Loucy (cell line): ENCODE data around the gene RASGEF1B.

Experiments
- H2AFZ ChIP-seq: fragments of 200-600 bp; sonication (generic); 2 replicates; pipeline ENCODE4 v1.6.0; 2016; ENCODE audit warnings: antibody characterized with exemption, mild to moderate bottlenecking, low read length, moderate library complexity
- H3F3A ChIP-seq: fragments of 200-600 bp; 2 replicates; pipeline ENCODE4 v1.6.0; 2016; ENCODE audit warnings: antibody characterized with exemption, low read depth, mild to moderate bottlenecking
- H3K27me3 ChIP-seq: fragments of 200-600 bp; sonication (generic); 2 replicates; pipeline ENCODE4 v1.6.1; 2014; ENCODE audit warnings: low read length, mild to moderate bottlenecking; ENCODE audit not compliant: insufficient read depth, poor library complexity, severe bottlenecking
- H3K36me3 ChIP-seq: fragments of 200-600 bp; sonication (generic); 2 replicates; pipeline ENCODE4 v1.6.1; 2016; ENCODE audit warnings: low read length; ENCODE audit not compliant: insufficient read depth
- H3K4me1 ChIP-seq: fragments of 200-600 bp; sonication (generic); 2 replicates; pipeline ENCODE4 v1.5.1; 2014; ENCODE audit warnings: low read length, mild to moderate bottlenecking; ENCODE audit not compliant: insufficient read depth, poor library complexity, severe bottlenecking
- H3K4me2 ChIP-seq: fragments of 200-600 bp; sonication (generic); 2 replicates; pipeline ENCODE4 v1.6.0; 2014; ENCODE audit warnings: antibody characterized with exemption, low read length, low read depth, mild to moderate bottlenecking; ENCODE audit not compliant: poor library complexity, severe bottlenecking
- H3K4me3 ChIP-seq: fragments of 200-600 bp; sonication (generic); 2 replicates; pipeline ENCODE4 v1.5.1; 2014; ENCODE audit warnings: low read length, mild to moderate bottlenecking, mixed read lengths; ENCODE audit not compliant: poor library complexity, severe bottlenecking
- H3K79me2 ChIP-seq: fragments of 200-600 bp; sonication (generic); 2 replicates; pipeline ENCODE4 v1.6.1; 2014; ENCODE audit warnings: low read length; ENCODE audit not compliant: insufficient read depth
- H3K9ac ChIP-seq: fragments of 200-600 bp; sonication (generic); 2 replicates; pipeline ENCODE4 v1.6.0; 2014; ENCODE audit warnings: mild to moderate bottlenecking, low read depth, low read length, moderate library complexity; ENCODE audit not compliant: poor library complexity, severe bottlenecking
- H3K9me2 ChIP-seq: fragments of 200-600 bp; sonication (generic); replicated peaks from 2 replicates; pipeline ENCODE4 v1.6.1; 2016; ENCODE audit warnings: low read depth, low read length, mixed read lengths
- H3K9me3 ChIP-seq: fragments of 200-600 bp; sonication (generic); 2 replicates; pipeline ENCODE4 v1.6.1; 2014; ENCODE audit warnings: mild to moderate bottlenecking, antibody characterized with exemption, low read length, low read depth; ENCODE audit not compliant: insufficient read depth
- H4K20me1 ChIP-seq: fragments of 200-600 bp; sonication (generic); 2 replicates; pipeline ENCODE4 v1.6.0; 2014; ENCODE audit warnings: antibody characterized with exemption, low read length, mild to moderate bottlenecking; ENCODE audit not compliant: insufficient read depth, poor library complexity, severe bottlenecking
- EZH2phosphoT487 ChIP-seq: fragments of 200-600 bp; IDR thresholded peaks from 2 replicates; pipeline ENCODE4 v1.6.1; 2018; ENCODE audit warnings: antibody characterized with exemption, mild to moderate bottlenecking, moderate library complexity, borderline replicate concordance
- TF ChIP-seq, protein P1 (sequence below): fragments of 200-600 bp; sonication (generic); conservative IDR thresholded peaks from 2 replicates; pipeline ENCODE4 v1.5.1; 2014; ENCODE audit warnings: mild to moderate bottlenecking, antibody characterized with exemption, low read length

Gene RASGEF1B

DNA sequence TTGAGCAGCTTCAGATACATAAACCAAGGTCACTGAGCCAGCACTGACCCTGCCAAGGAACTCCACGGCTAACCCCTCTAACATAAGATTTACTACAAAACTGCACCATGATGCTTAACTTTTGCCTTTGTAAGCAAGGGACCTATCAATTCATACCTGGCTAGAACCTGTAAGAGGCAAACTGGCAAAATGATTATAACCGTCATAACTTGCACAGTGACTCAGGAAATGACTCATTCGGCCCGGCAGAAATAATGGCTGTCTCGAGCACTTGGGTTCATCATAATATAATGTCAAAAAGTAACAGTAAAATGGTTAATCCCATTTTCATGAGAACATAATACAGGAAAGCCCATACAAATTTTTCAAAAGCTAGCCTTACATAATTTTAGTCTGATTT, 17.2 kb downstream of the RASGEF1B start:
- H4K20me1 ChIP-seq = no peaks in the 10 kb centered on the region
- TF ChIP-seq, protein P1, sequence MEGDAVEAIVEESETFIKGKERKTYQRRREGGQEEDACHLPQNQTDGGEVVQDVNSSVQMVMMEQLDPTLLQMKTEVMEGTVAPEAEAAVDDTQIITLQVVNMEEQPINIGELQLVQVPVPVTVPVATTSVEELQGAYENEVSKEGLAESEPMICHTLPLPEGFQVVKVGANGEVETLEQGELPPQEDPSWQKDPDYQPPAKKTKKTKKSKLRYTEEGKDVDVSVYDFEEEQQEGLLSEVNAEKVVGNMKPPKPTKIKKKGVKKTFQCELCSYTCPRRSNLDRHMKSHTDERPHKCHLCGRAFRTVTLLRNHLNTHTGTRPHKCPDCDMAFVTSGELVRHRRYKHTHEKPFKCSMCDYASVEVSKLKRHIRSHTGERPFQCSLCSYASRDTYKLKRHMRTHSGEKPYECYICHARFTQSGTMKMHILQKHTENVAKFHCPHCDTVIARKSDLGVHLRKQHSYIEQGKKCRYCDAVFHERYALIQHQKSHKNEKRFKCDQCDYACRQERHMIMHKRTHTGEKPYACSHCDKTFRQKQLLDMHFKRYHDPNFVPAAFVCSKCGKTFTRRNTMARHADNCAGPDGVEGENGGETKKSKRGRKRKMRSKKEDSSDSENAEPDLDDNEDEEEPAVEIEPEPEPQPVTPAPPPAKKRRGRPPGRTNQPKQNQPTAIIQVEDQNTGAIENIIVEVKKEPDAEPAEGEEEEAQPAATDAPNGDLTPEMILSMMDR = no peak
- no peak for TF ChIP-seq EZH2phosphoT487

DNA sequence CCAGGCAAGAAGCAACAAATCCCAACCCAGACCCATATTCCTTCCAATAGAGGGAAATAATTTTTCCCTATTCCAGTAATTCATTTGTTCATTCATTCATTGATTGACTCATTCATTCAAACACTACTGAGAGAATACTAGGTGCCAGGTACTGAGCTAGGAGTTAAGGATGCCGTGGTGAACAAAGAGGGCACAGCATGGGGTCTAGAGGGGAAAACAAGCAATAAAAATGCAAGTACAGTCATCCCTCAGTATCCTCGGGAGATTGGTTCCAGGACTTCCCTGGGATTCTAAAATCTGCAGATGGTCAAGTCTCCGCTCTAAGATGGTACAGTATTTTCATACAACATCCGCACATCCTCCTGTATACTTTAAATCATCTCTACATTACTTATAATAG, 18.7 kb downstream of the RASGEF1B start:
- H3K4me2 ChIP-seq = no peak overlapping the region
- no peaks in the 10 kb centered on the region for H3K9me2 ChIP-seq
- no peaks in the 10 kb centered on the region for H3K27me3 ChIP-seq
- no peaks in the 10 kb centered on the region for H3K79me2 ChIP-seq
- H3K36me3 ChIP-seq = peaks cover 18% of the 10 kb centered on the region; the same call in 1 of the 2 replicates
- TF ChIP-seq EZH2phosphoT487 = no peak
- TF ChIP-seq, protein P1 = no peak
- no peak overlapping the region for H3K4me3 ChIP-seq
- H3F3A ChIP-seq = no peaks in the 10 kb centered on the region
- no peak overlapping the region for H2AFZ ChIP-seq
- peaks cover 14% of the 10 kb centered on the region for H3K4me1 ChIP-seq
- H4K20me1 ChIP-seq = no peaks in the 10 kb centered on the region
- H3K9me3 ChIP-seq = no peaks in the 10 kb centered on the region
- no peak overlapping the region for H3K9ac ChIP-seq

More for the DNA sequence above, 17.2 kb downstream of the RASGEF1B start:
- H3K9me3 ChIP-seq = no peaks in the 10 kb centered on the region
- no peaks in the 10 kb centered on the region for H3K27me3 ChIP-seq
- no peaks in the 10 kb centered on the region for H3K9me2 ChIP-seq
- H3K4me2 ChIP-seq = peak overlapping the region; percentile 51
- peaks cover 14% of the 10 kb centered on the region for H3K4me1 ChIP-seq
- peaks cover 24% of the 10 kb centered on the region; the same call in 1 of the 2 replicates for H3K36me3 ChIP-seq
- peak overlapping the region; percentile 6 for H3K4me3 ChIP-seq
- no peaks in the 10 kb centered on the region for H3K79me2 ChIP-seq
- 0 out of 2 replicates have a peak overlapping the region, but pooled peaks have one; percentile 22 for H2AFZ ChIP-seq
- H3F3A ChIP-seq = no peaks in the 10 kb centered on the region
- H3K9ac ChIP-seq = no peak overlapping the region

- TF ChIP-seq EZH2phosphoT487 = no peak
- TF ChIP-seq, protein P1 = no peak
- Histone ChIP-seq H3K4me1 (peaks cover 14% of the 10 kb centered on the region), H3F3A (no peaks in the 10 kb centered on the region), H3K36me3 (peaks cover 21% of the 10 kb centered on the region; the same call in 1 of the 2 replicates), H3K9ac (no peak overlapping the region), H3K4me2 (no peak overlapping the region), H3K9me2 (no peaks in the 10 kb centered on the region), H3K27me3 (no peaks in the 10 kb centered on the region), H3K9me3 (no peaks in the 10 kb centered on the region), H4K20me1 (no peaks in the 10 kb centered on the region), H3K79me2 (no peaks in the 10 kb centered on the region), H2AFZ (no peak overlapping the region), H3K4me3 (no peak overlapping the region)
Measured at GRCh38 chr4:81452452-81453006, 19.2 kb downstream of the RASGEF1B start.
